Stimulated activated CD8-positive, alpha-beta memory T cell treated with anti-CD3 and anti-CD28 coated beads, Interleukin-15, amount 100 ng/mL, for 24 hours (primary cell): ENCODE data around the gene ASXL1.

Experiments
- DNase-seq: peaks from one replicate; pipeline ENCODE4 v3.0.0-alpha.2; 2020; ENCODE audit warnings: low read depth

The ASXL1 gene

DNA sequence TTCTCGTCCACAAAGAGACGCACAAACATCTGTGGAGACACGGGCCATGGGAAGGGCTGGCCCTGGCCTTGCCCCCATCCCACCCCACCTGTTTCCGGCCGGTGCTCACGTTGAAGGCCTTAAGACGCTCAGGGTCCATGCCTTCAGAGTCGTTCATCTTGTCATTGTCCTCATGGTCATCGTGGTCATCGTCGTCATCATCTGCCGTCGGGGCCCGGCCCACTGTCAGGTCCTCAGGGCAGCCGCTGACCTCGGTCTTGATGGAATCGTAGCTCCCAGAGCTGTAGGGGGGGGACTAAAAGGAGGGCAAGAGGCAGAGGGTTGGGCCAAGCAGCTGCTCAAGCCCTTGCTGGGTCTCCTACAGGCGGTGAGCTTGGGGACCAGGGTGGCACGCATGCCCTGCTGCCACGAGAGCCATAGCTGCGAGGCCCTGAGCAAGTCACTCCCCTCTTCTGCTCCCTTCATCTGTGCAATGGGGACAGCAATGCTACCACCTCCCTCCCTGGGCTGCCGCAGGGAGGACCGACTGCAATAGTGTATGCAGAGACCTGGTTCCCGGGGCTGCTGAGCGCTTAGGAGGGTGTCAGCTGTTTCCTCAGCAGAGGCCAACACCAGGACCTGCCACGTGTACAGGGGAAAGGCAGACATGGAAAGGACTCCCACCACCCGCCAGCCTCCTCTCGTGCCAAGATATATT, 95.5 kb downstream of the ASXL1 start:
- DNase-seq, result no peak

DNA sequence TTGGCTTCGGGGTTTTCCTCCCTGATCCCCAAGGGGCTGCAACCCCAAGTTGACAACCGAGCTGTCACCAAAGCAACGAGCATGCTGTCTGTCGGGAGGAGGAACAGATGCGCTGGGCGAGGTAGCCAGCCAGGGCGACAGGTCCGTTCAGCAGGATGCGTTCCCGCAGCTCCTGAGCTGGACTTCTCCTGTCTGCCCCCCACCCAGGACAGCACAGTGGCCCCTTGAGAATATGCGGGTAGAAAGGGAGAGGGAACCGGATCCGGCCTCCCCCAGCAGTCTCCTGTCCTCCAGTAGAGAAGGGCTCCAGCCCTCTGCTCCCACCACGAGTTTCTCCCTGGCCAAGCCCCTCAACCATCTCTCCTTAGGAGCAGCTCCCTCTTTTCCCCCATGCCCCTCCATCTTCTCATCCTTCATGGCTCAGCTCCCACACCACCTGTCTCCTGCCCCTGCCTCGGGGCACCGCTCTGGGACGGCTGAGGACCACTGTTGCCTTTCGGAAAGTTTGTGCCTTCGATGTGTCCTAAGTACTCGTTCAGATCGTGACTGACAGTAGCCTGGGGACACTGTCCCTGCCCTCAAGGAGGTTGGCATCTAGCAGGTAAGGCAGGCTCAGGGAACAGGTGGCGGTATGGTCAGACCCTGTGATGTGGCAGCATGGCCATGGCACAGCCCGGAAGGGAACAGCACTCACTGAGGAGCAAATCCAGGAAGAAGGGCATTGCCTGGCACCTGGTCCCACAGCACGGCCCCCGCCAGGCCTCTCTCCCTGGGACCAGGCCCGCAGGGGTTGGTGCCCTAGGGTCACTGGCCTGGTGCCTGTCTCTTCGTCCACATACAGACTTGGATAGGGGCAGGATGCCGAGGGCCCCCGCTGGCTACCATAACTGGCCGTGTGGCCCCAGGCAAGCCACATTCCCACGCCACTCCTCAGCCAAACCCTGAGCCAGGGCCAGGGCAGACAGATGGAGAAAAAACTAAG, 96.3 kb downstream of the ASXL1 start:
- DNase-seq, result no peak

- DNase-seq, result no peak
Observed at GRCh38 chr20:32455171-32455900, 97.2 kb downstream of the ASXL1 start.

- no peak for DNase-seq
Observed at GRCh38 chr20:32455901-32456701, 98.0 kb downstream of the ASXL1 start.

DNA sequence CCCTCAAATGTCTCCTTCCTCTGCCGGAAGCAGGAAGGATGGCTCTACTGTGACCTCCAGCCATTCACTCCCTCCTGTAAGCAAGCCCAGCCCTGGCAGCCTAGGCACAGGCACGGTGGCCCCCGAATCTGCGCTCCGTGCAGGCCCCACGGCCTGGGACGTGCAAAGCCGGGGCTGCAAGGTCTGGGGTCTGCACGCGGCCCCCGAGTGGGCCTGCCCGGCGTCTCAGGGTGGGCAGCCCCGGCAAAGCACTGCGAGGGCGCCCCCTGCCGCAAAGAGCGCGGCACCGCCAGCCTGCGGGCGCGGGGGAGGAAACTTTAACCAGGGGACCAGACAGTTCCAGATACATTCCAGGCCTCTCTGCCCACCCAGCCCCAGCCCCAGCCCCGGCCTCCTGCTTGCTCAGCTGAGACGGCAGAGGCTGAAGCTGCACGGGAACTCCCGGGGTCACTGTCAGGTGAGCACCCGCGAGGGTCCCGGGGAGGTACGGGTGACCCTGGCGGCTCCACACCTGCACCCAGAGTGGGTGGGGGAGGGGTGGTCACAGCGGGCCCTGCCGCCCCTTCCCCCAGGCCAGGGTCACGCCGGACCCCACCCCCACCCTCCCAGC, 98.8 kb downstream of the ASXL1 start:
- no peak for DNase-seq

DNA sequence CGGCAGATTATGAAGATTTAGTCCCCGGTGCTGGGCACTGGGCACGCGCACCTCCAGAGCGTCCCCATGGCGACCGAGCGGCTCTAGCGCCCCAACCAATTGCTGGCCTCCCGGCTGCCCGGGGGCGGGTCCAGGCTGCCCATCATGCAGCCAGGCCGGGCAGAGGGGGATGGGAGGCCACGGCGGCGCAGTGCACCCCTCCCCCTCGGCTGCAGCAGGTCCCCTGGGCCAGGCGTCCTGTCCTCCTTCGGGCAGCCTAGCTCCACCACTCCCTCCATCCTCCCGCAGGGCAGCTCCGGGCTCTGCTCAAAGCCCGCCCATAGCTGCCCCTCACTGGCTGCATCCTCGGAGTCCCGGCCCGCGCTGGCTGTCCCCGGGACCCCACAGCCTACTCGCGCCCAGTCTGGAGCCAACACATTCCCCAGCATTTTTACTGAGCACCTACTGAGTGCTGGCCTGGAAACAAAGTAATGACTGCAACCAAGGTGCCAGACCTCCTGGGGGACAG, 99.4 kb downstream of the ASXL1 start:
- DNase-seq, result no peak

GRCh38 chr20:32458061-32458836, 100.1 kb downstream of the ASXL1 start:
- DNase-seq, result no peak

GRCh38 chr20:32458837-32459220, 100.7 kb downstream of the ASXL1 start:
- no peak for DNase-seq

DNA sequence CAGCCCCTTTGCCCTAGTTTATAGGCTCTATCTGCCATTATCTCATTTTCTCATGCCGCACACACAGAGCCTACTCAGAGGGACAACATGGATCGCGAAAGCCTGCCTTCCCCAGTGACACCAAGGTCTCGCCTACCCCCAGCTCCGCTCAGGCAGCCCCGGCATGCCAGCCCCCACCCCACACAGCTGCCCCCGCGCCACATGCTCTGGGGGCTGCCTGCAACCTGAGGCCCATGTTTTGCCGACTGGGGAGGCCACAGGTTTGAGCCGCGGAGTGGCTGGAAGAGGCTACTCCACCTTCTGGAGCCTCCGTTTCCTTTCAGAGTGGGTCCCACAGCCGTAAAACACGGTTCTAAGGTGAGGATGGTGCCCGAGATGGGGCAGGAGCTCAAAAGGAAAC, 102.1 kb downstream of the ASXL1 start:
- no peak for DNase-seq

GRCh38 chr20:32460683-32461320, 102.7 kb downstream of the ASXL1 start:
- no peak for DNase-seq

GRCh38 chr20:32461836-32462600, 103.9 kb downstream of the ASXL1 start:
- no peak for DNase-seq

GRCh38 chr20:32462900-32463641, 104.9 kb downstream of the ASXL1 start:
- DNase-seq, result no peak

DNA sequence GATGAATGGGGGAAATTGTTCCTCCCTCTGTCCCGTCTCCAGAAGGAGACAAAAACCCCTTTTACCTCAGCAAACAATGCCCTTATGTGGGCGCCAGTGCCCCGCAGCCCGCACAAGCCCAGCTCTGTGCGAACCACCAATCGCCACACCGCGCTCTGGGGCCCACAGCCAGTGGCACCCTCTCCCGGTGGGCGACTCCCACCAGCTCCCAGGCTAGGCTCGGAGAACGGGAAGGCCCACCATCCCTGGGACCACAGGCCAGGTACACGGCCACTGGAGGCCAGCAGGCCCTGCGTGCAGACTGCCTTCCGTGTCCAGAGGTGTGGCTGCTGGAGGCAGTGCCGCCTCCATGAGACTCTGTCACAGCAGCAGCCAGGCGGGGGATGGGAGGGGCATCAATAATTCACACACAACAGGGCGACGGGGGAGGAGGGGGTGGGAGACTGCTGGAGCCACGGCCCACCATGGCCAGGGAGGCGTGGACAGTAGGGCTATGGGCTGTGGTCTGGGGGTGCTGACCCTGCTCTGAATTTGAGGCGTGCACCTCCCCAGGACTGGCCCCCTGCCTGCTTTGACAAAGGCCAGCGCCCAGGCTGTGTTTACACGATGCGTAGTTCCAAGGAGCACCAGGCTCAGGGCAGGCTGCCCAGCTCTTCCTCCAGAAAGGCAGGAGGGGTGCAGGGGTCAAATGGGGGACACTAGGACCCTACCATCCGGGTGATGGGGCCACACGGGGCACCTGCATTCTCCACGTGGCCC, 105.7 kb downstream of the ASXL1 start:
- DNase-seq, result no peak

- DNase-seq, result no peak
Observed at GRCh38 chr20:32464401-32465091, 106.4 kb downstream of the ASXL1 start.

DNA sequence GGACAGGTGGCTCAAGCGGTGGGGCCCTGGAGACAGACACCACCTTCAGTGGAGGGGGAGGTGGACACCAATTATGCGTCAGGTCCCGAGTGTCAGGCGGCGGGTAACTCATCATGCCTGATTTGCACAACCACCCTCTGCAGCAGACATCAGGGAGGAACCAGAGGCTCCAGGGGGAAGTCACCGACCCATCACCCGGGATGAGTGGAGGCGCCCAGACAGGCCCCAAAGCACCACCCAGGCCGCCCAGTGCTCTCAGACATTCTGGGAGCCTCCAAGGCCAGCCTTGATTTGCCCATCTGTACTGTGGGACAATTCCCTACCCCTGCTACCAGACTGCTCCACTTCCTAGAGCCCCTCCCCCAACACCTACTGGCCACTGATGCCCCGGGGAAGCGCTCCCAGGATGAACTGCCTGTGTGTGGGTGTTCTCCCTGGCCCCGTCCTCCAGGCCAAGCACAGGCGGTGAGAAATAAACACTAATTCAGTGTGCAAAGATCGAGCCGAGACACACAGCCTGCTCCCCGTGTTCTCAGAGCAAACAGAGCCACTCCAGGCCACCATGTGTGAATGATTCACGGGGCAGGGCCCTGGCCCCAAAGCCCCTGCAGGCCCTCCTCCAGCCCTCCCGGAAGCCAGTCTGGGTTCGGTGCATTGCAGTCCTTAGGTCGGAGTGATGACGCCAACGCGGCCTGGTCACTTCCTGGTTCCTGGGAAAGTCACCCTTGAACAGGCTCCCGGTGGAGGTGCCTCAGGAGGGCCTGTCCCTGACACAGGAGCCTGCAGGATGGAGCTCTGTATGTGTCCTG, 107.2 kb downstream of the ASXL1 start:
- no peak for DNase-seq
